ENCODE results near the gene TBK1. TPM values are rescaled to one million over a fixed set of nuclear protein-coding genes. Genes with fewer than 3 reads are reported as not detected.

The TBK1 gene
- total RNA-seq, 3 donors from 2014 or later: 27.7 to 43.9 (median 40.6) TPM

GRCh38 chr12:64457466-64457865 lies 5.5 kb downstream of the TBK1 start:
- Histone ChIP-seq H3K4me1 (peaks cover 0 to 15% of the 10 kb centered on the region in 2 donors), H3K9me3 (no peaks in the 10 kb centered on the region), H3K4me3 (no peak overlapping the region), H3K27me3 (no peaks in the 10 kb centered on the region), H3K36me3 (no peaks in the 10 kb centered on the region), H3K27ac (no peak overlapping the region)
- intact Hi-C loops (cut with DNase I; ENCODE audit: low total_unique reads): no loop called here
- no peak for DNase-seq (ENCODE audit: low spot score in 2 of 2)
- TF ChIP-seq, protein P1, sequence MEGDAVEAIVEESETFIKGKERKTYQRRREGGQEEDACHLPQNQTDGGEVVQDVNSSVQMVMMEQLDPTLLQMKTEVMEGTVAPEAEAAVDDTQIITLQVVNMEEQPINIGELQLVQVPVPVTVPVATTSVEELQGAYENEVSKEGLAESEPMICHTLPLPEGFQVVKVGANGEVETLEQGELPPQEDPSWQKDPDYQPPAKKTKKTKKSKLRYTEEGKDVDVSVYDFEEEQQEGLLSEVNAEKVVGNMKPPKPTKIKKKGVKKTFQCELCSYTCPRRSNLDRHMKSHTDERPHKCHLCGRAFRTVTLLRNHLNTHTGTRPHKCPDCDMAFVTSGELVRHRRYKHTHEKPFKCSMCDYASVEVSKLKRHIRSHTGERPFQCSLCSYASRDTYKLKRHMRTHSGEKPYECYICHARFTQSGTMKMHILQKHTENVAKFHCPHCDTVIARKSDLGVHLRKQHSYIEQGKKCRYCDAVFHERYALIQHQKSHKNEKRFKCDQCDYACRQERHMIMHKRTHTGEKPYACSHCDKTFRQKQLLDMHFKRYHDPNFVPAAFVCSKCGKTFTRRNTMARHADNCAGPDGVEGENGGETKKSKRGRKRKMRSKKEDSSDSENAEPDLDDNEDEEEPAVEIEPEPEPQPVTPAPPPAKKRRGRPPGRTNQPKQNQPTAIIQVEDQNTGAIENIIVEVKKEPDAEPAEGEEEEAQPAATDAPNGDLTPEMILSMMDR (IDR thresholded peaks at IDR 0.05): no peak
- TF ChIP-seq POLR2AphosphoS5 (IDR thresholded peaks at IDR 0.05): no peak
- TF ChIP-seq POLR2A (IDR thresholded peaks at IDR 0.05): no peak

- H3K27me3 ChIP-seq: no peaks in the 10 kb centered on the region
- H3K4me1 ChIP-seq: peaks cover 0 to 15% of the 10 kb centered on the region in 2 donors
- H3K36me3 ChIP-seq: no peaks in the 10 kb centered on the region
- H3K27ac ChIP-seq: peak overlapping the region in 1 of 2 donors; percentile 72
- DNase-seq (ENCODE audit: low spot score in 2 of 2): no peak
- H3K9me3 ChIP-seq: no peaks in the 10 kb centered on the region
- intact Hi-C loops (cut with DNase I; ENCODE audit: low total_unique reads): no loop called here
- TF ChIP-seq, protein P1 (IDR thresholded peaks at IDR 0.05): no peak
- TF ChIP-seq POLR2A (IDR thresholded peaks at IDR 0.05): no peak
- TF ChIP-seq POLR2AphosphoS5 (IDR thresholded peaks at IDR 0.05): no peak
- H3K4me3 ChIP-seq: no peak overlapping the region
These were observed 6.0 kb downstream of the TBK1 start for GRCh38 chr12:64457923-64458322.

GRCh38 chr12:64459394-64459891 lies 7.5 kb downstream of the TBK1 start:
- H3K27me3 ChIP-seq: no peaks in the 10 kb centered on the region
- no peak for DNase-seq (ENCODE audit: low spot score in 2 of 2)
- intact Hi-C loops (cut with DNase I; ENCODE audit: low total_unique reads): no loop called here
- no peaks in the 10 kb centered on the region for H3K9me3 ChIP-seq
- H3K36me3 ChIP-seq: no peaks in the 10 kb centered on the region
- TF ChIP-seq POLR2AphosphoS5 (IDR thresholded peaks at IDR 0.05) (no peak), POLR2A (IDR thresholded peaks at IDR 0.05) (no peak)
- TF ChIP-seq, protein P1 (IDR thresholded peaks at IDR 0.05): no peak
- H3K27ac ChIP-seq: peak overlapping the region; percentile 72 to 74
- H3K4me1 ChIP-seq: peaks cover 0 to 6% of the 10 kb centered on the region in 2 donors
- H3K4me3 ChIP-seq: peak overlapping the region; percentile 12 to 54 (median 33)

- H3K36me3 ChIP-seq: no peaks in the 10 kb centered on the region
- no peaks in the 10 kb centered on the region for H3K27me3 ChIP-seq
- peaks cover 0 to 6% of the 10 kb centered on the region in 2 donors for H3K4me1 ChIP-seq
- no peak overlapping the region for H3K4me3 ChIP-seq
- no peaks in the 10 kb centered on the region for H3K9me3 ChIP-seq
- TF ChIP-seq POLR2AphosphoS5 (IDR thresholded peaks at IDR 0.05) (no peak), POLR2A (IDR thresholded peaks at IDR 0.05) (no peak)
- TF ChIP-seq, protein P1 (IDR thresholded peaks at IDR 0.05): no peak
- H3K27ac ChIP-seq: no peak overlapping the region
- intact Hi-C loops (cut with DNase I; ENCODE audit: low total_unique reads): no loop called here
- no peak for DNase-seq (ENCODE audit: low spot score in 2 of 2)
These were observed 9.9 kb downstream of the TBK1 start for GRCh38 chr12:64461634-64462414.

GRCh38 chr12:64466178-64466577 lies 14.3 kb downstream of the TBK1 start:
- DNase-seq (ENCODE audit: low spot score in 2 of 2): no peak
- H3K9me3 ChIP-seq: no peaks in the 10 kb centered on the region
- no peaks in the 10 kb centered on the region for H3K27me3 ChIP-seq
- intact Hi-C loops (cut with DNase I; ENCODE audit: low total_unique reads): no loop called here
- no peak overlapping the region for H3K4me3 ChIP-seq
- H3K4me1 ChIP-seq: no peaks in the 10 kb centered on the region
- H3K27ac ChIP-seq: no peak overlapping the region
- H3K36me3 ChIP-seq: no peaks in the 10 kb centered on the region
- TF ChIP-seq POLR2A (IDR thresholded peaks at IDR 0.05): no peak
- TF ChIP-seq, protein P1 (IDR thresholded peaks at IDR 0.05): no peak
- TF ChIP-seq POLR2AphosphoS5 (IDR thresholded peaks at IDR 0.05): no peak

Data from breast epithelium (tissue), 4 donors.